ENCODE data around the gene TSHZ2. TPM values are rescaled to one million over a fixed set of nuclear protein-coding genes. Genes with fewer than 3 reads are reported as not detected.

The TSHZ2 gene
- polyA plus RNA-seq, 1 donor from 2014 or later, result 4.6 TPM

DNA sequence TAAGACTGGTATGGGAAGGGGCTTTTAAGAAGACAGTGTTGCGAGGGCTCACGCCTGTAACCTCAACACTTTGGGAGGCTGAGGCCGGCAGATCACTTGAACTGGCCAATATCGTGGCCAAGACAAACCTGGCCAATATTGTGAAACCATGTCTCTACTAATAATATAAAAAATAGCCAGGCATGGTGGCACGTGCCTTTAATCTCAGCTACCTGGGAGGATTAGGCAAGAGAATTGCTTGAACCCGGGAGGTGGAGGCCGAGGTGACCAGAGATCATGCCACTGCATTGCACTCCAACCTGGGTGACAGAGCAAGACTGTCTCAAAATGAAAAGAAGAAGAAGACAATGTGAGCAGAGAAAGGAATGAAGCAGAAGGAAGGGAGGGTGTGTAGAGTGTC is 242.2 kb downstream of the TSHZ2 start:
- H3K79me2 ChIP-seq (replicated peaks; ENCODE audit: insufficient read depth, low read length), result no peaks in the 10 kb centered on the region
- no peak overlapping the region for H2AFZ ChIP-seq (ENCODE audit: low read depth, low read length)
- no peak overlapping the region for H3K4me2 ChIP-seq (ENCODE audit: low read length)
- no peak overlapping the region for H3K9ac ChIP-seq (ENCODE audit: low read length)
- no peaks in the 10 kb centered on the region for H3K9me2 ChIP-seq (ENCODE audit: insufficient read depth, low read length)
- H4K20me1 ChIP-seq (ENCODE audit: insufficient read depth), result no peaks in the 10 kb centered on the region
- no peak overlapping the region for H3K27ac ChIP-seq (ENCODE audit: low read length)
- no peaks in the 10 kb centered on the region for H3K9me3 ChIP-seq (ENCODE audit: low read length)
- H3K4me3 ChIP-seq (ENCODE audit: low read length), result no peak overlapping the region
- TF ChIP-seq REST (IDR thresholded peaks at IDR 0.05; ENCODE audit: borderline replicate concordance) (no peak), RAD21 (conservative IDR thresholded peaks at IDR 0.05) (no peak)
- no peaks in the 10 kb centered on the region for H3F3A ChIP-seq (ENCODE audit: insufficient read depth, low read length, poor library complexity, severe bottlenecking)
- no peaks in the 10 kb centered on the region for H3K27me3 ChIP-seq (ENCODE audit: insufficient read depth, low read depth, low read length)
- no peaks in the 10 kb centered on the region for H3K36me3 ChIP-seq (ENCODE audit: insufficient read depth, low read length)

- Histone ChIP-seq H4K20me1 (ENCODE audit: insufficient read depth) (no peaks in the 10 kb centered on the region), H3K36me3 (ENCODE audit: insufficient read depth, low read length) (no peaks in the 10 kb centered on the region), H3K9me2 (ENCODE audit: insufficient read depth, low read length) (no peaks in the 10 kb centered on the region), H3K9me3 (ENCODE audit: low read length) (no peaks in the 10 kb centered on the region), H3K4me2 (ENCODE audit: low read length) (no peak overlapping the region), H3K27me3 (ENCODE audit: insufficient read depth, low read depth, low read length) (no peaks in the 10 kb centered on the region), H2AFZ (ENCODE audit: low read depth, low read length) (no peak overlapping the region), H3K9ac (ENCODE audit: low read length) (no peak overlapping the region), H3F3A (ENCODE audit: insufficient read depth, low read length, poor library complexity, severe bottlenecking) (no peaks in the 10 kb centered on the region), H3K4me3 (ENCODE audit: low read length) (no peak overlapping the region), H3K27ac (ENCODE audit: low read length) (no peak overlapping the region), H3K79me2 (replicated peaks; ENCODE audit: insufficient read depth, low read length) (no peaks in the 10 kb centered on the region)
- no peak for TF ChIP-seq MXI1 (conservative IDR thresholded peaks at IDR 0.05; ENCODE audit: poor library complexity, severe bottlenecking)
Measured at GRCh38 chr20:53215166-53215565, 243.0 kb downstream of the TSHZ2 start.

DNA sequence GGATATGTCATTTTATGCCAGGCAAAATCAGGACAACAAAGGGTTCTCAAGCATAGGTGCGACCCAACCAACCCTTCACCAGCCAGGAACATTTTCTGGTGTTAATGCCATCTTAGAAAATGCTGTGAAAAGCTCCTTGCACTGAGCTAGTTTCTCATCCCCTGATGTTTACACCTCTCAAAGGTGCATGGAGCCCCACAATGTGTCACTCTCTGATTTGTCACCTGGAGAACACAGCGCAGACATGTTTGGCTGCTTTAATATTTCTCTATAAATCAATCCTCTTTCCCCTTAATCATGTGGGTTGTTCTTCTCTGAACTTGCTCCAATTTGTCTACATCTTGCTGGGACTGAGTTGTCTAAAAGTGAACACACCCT is 244.3 kb downstream of the TSHZ2 start:
- H3K27ac ChIP-seq (ENCODE audit: low read length), result no peak overlapping the region
- no peak overlapping the region for H3K4me2 ChIP-seq (ENCODE audit: low read length)
- no peaks in the 10 kb centered on the region for H3K79me2 ChIP-seq (replicated peaks; ENCODE audit: insufficient read depth, low read length)
- H3F3A ChIP-seq (ENCODE audit: insufficient read depth, low read length, poor library complexity, severe bottlenecking), result no peaks in the 10 kb centered on the region
- no peak overlapping the region for H3K9ac ChIP-seq (ENCODE audit: low read length)
- no peaks in the 10 kb centered on the region for H4K20me1 ChIP-seq (ENCODE audit: insufficient read depth)
- H2AFZ ChIP-seq (ENCODE audit: low read depth, low read length), result no peak overlapping the region
- no peak for TF ChIP-seq RAD21 (conservative IDR thresholded peaks at IDR 0.05)
- no peaks in the 10 kb centered on the region for H3K36me3 ChIP-seq (ENCODE audit: insufficient read depth, low read length)
- H3K9me2 ChIP-seq (ENCODE audit: insufficient read depth, low read length), result no peaks in the 10 kb centered on the region
- H3K27me3 ChIP-seq (ENCODE audit: insufficient read depth, low read depth, low read length), result no peaks in the 10 kb centered on the region
- no peak overlapping the region for H3K4me3 ChIP-seq (ENCODE audit: low read length)
- no peaks in the 10 kb centered on the region for H3K9me3 ChIP-seq (ENCODE audit: low read length)

DNA sequence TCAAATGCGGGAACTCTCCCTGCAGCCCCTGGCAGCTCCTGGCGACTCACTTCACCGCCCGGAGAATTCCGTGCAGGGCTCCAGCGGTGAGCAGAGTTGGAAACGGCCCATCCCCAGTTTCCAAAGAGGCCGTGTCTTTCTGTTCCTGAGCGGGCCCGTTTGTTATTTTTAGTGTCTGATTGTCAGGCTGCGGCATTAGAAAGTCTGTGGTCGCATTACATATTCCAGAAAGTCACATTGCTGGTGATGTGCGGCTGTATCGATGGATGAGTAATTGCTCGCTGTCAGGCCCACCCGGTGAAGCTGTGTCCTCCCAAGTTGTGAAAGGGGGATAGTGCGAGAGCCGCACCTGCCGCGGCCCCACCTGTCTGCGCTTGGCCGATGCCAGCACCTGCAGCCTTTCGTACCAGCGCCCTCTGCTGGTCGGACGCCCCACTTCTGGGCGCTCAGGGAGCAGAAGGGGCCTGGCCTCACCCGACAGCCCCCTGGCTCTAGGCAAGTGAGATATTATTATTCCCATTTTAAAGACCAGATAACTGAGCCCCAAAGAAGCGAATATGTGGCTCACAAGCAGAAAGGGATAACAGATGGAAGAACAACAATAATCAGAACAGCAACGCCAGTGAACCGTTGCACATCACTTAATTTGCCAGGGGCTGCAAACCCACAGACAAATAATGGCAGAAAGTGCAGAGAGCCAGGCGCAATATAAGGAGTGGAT is 244.9 kb downstream of the TSHZ2 start:
- H3K27me3 ChIP-seq (ENCODE audit: insufficient read depth, low read depth, low read length), result no peaks in the 10 kb centered on the region
- H3K4me3 ChIP-seq (ENCODE audit: low read length), result no peak overlapping the region
- H3K36me3 ChIP-seq (ENCODE audit: insufficient read depth, low read length), result no peaks in the 10 kb centered on the region

More for the DNA sequence above, 244.9 kb downstream of the TSHZ2 start:
- no peaks in the 10 kb centered on the region for H3K9me3 ChIP-seq (ENCODE audit: low read length)
- no peaks in the 10 kb centered on the region for H3K9me2 ChIP-seq (ENCODE audit: insufficient read depth, low read length)
- no peaks in the 10 kb centered on the region for H3F3A ChIP-seq (ENCODE audit: insufficient read depth, low read length, poor library complexity, severe bottlenecking)
- H3K4me2 ChIP-seq (ENCODE audit: low read length), result no peak overlapping the region
- TF ChIP-seq TAF1 (IDR thresholded peaks at IDR 0.05; ENCODE audit: low read depth) (no peak), POLR2AphosphoS5 (IDR thresholded peaks at IDR 0.05) (no peak), SMC3 (conservative IDR thresholded peaks at IDR 0.05; ENCODE audit: poor library complexity) (peak; percentile 82), MXI1 (conservative IDR thresholded peaks at IDR 0.05; ENCODE audit: poor library complexity, severe bottlenecking) (no peak), RAD21 (conservative IDR thresholded peaks at IDR 0.05) (peak; percentile 78), EP300 (conservative IDR thresholded peaks at IDR 0.05; ENCODE audit: poor library complexity, severe bottlenecking) (no peak), REST (IDR thresholded peaks at IDR 0.05; ENCODE audit: borderline replicate concordance) (no peak), EZH2 (IDR thresholded peaks at IDR 0.05; ENCODE audit: borderline replicate concordance, insufficient read depth, low read length, poor library complexity, severe bottlenecking) (no peak)
- TF ChIP-seq, protein P1, sequence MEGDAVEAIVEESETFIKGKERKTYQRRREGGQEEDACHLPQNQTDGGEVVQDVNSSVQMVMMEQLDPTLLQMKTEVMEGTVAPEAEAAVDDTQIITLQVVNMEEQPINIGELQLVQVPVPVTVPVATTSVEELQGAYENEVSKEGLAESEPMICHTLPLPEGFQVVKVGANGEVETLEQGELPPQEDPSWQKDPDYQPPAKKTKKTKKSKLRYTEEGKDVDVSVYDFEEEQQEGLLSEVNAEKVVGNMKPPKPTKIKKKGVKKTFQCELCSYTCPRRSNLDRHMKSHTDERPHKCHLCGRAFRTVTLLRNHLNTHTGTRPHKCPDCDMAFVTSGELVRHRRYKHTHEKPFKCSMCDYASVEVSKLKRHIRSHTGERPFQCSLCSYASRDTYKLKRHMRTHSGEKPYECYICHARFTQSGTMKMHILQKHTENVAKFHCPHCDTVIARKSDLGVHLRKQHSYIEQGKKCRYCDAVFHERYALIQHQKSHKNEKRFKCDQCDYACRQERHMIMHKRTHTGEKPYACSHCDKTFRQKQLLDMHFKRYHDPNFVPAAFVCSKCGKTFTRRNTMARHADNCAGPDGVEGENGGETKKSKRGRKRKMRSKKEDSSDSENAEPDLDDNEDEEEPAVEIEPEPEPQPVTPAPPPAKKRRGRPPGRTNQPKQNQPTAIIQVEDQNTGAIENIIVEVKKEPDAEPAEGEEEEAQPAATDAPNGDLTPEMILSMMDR (IDR thresholded peaks at IDR 0.05; ENCODE audit: poor library complexity, severe bottlenecking), result peak; percentile 74
- no peak overlapping the region for H3K27ac ChIP-seq (ENCODE audit: low read length)
- no peaks in the 10 kb centered on the region for H4K20me1 ChIP-seq (ENCODE audit: insufficient read depth)
- H3K9ac ChIP-seq (ENCODE audit: low read length), result no peak overlapping the region
- no peaks in the 10 kb centered on the region for H3K79me2 ChIP-seq (replicated peaks; ENCODE audit: insufficient read depth, low read length)
- no peak overlapping the region for H2AFZ ChIP-seq (ENCODE audit: low read depth, low read length)
